Measurements from ENCODE around the gene TTC5.
A peak's percentile ranks its signal among the peaks of the same experiment; 100 is the strongest.

The TTC5 gene

DNA sequence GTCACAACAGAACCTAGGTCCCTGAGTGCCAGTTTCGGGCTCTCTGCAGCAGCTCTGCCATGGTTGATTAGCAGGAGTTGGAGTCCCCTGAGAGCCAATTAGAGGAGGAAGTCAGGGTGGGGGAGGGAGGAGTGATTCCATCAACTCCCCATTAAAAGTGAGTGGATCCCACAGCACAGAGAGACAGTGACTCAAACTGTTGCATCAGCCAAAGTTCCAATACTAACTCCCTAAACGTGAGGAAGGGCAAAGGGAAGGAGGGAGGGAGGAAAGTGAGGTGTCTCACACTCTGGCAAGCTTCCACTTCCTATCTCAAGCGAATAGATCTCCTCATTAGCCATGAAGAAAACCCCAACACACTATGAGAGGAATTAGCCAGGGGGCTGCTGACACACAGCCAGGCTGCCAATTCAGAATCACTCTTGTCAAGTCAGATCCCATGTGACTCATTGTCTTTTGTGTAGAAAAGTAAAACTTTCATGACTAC is 43.1 kb downstream of the TTC5 start:
- TF ChIP-seq, protein P1, sequence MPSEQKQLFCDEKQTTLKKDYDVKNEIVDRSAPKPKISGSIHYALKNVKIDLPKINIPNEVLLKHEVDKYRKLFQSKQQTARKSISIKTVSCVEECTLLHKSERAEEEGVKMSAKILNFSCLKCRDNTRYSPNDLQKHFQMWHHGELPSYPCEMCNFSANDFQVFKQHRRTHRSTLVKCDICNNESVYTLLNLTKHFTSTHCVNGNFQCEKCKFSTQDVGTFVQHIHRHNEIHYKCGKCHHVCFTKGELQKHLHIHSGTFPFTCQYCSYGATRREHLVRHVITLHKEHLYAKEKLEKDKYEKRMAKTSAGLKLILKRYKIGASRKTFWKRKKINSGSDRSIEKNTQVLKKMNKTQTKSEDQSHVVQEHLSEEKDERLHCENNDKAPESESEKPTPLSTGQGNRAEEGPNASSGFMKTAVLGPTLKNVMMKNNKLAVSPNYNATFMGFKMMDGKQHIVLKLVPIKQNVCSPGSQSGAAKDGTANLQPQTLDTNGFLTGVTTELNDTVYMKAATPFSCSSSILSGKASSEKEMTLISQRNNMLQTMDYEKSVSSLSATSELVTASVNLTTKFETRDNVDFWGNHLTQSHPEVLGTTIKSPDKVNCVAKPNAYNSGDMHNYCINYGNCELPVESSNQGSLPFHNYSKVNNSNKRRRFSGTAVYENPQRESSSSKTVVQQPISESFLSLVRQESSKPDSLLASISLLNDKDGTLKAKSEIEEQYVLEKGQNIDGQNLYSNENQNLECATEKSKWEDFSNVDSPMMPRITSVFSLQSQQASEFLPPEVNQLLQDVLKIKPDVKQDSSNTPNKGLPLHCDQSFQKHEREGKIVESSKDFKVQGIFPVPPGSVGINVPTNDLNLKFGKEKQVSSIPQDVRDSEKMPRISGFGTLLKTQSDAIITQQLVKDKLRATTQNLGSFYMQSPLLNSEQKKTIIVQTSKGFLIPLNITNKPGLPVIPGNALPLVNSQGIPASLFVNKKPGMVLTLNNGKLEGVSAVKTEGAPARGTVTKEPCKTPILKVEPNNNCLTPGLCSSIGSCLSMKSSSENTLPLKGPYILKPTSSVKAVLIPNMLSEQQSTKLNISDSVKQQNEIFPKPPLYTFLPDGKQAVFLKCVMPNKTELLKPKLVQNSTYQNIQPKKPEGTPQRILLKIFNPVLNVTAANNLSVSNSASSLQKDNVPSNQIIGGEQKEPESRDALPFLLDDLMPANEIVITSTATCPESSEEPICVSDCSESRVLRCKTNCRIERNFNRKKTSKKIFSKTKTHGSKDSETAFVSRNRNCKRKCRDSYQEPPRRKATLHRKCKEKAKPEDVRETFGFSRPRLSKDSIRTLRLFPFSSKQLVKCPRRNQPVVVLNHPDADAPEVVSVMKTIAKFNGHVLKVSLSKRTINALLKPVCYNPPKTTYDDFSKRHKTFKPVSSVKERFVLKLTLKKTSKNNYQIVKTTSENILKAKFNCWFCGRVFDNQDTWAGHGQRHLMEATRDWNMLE (tag by site-specific recombination; conservative IDR thresholded peaks at IDR 0.05; ENCODE audit: low read depth): peak; percentile 63
- TF ChIP-seq ZBTB48 (tag by site-specific recombination; IDR thresholded peaks at IDR 0.05) (0 out of 2 replicates have a peak, but pooled peaks have one; percentile 19), ZEB2 (tag by site-specific recombination; IDR thresholded peaks at IDR 0.05) (0 out of 2 replicates have a peak, but pooled peaks have one; percentile 36), WT1 (tag by site-specific recombination; IDR thresholded peaks at IDR 0.05) (peak; percentile 36; the same call in 1 of the 2 replicates), PRDM10 (tag by site-specific recombination; IDR thresholded peaks at IDR 0.05) (peak; percentile 34; the same call in 1 of the 2 replicates), ZSCAN16 (tag by site-specific recombination; IDR thresholded peaks at IDR 0.05) (no peak), ZBTB21 (tag by site-specific recombination; IDR thresholded peaks at IDR 0.05) (peak; percentile 61), ZNF114 (tag by site-specific recombination; IDR thresholded peaks at IDR 0.05) (no peak), REST (tag by site-specific recombination; IDR thresholded peaks at IDR 0.05) (no peak), PATZ1 (tag by site-specific recombination; IDR thresholded peaks at IDR 0.05) (peak; percentile 31; the same call in 1 of the 2 replicates), ZNF335 (tag by site-specific recombination; conservative IDR thresholded peaks at IDR 0.05) (peak; percentile 31; the same call in 1 of the 2 replicates), ZNF398 (tag by site-specific recombination; IDR thresholded peaks at IDR 0.05) (peak; percentile 89)
- TF ChIP-seq, protein P2, sequence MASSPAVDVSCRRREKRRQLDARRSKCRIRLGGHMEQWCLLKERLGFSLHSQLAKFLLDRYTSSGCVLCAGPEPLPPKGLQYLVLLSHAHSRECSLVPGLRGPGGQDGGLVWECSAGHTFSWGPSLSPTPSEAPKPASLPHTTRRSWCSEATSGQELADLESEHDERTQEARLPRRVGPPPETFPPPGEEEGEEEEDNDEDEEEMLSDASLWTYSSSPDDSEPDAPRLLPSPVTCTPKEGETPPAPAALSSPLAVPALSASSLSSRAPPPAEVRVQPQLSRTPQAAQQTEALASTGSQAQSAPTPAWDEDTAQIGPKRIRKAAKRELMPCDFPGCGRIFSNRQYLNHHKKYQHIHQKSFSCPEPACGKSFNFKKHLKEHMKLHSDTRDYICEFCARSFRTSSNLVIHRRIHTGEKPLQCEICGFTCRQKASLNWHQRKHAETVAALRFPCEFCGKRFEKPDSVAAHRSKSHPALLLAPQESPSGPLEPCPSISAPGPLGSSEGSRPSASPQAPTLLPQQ (tag by site-specific recombination; IDR thresholded peaks at IDR 0.05): peak; percentile 77
- POLR2A ChIA-PET: no interaction called here

More for the DNA sequence above, 43.1 kb downstream of the TTC5 start:
- Histone ChIP-seq H3K4me3 (ENCODE audit: low read depth, low read length) (no peak overlapping the region), H3K4me1 (ENCODE audit: control insufficient read depth, insufficient read depth, low read length) (no peaks in the 10 kb centered on the region), H3K36me3 (ENCODE audit: control insufficient read depth in 2 of 2, insufficient read depth in 1 of 2, low read length in 2 of 2) (no peaks in the 10 kb centered on the region), H3K9me3 (ENCODE audit: control insufficient read depth, insufficient read depth, low read depth, low read length) (no peaks in the 10 kb centered on the region), H3K27ac (ENCODE audit: extremely low read depth, low read depth, low read length) (no peak overlapping the region)
- CTCF ChIA-PET: no interaction called here
